RPMI8226 (cell line): Measurements from ENCODE around the gene ERC1.
"Not testable (repeated sequence)": the region's sequence is repeated elsewhere in the genome, so short reads cannot be mapped to it uniquely, and the experiment has no call there.

Source experiments
- DNase-seq: peaks from one replicate; pipeline ENCODE4 v3.0.0-alpha.2; 2015

Gene ERC1

GRCh38 chr12:1080520-1081223 is 89.6 kb downstream of the ERC1 start:
- DNase-seq: peak; percentile 14

GRCh38 chr12:1083151-1083888 is 92.3 kb downstream of the ERC1 start:
- DNase-seq: no peak

- DNase-seq: peak; percentile 67
Measured at GRCh38 chr12:1083889-1084262, 92.9 kb downstream of the ERC1 start.

GRCh38 chr12:1091350-1091749 is 100.3 kb downstream of the ERC1 start:
- DNase-seq: no peak

GRCh38 chr12:1093166-1093751 is 102.2 kb downstream of the ERC1 start:
- DNase-seq: peak; percentile 68

GRCh38 chr12:1094714-1095113 is 103.7 kb downstream of the ERC1 start:
- DNase-seq: no peak

GRCh38 chr12:1099158-1099557 is 108.1 kb downstream of the ERC1 start:
- no peak for DNase-seq

- not testable (repeated sequence) for DNase-seq
Measured at GRCh38 chr12:1099618-1100017, 108.6 kb downstream of the ERC1 start.

GRCh38 chr12:1102115-1102514 is 111.1 kb downstream of the ERC1 start:
- DNase-seq: no peak

GRCh38 chr12:1102791-1103450 is 111.9 kb downstream of the ERC1 start:
- no peak for DNase-seq

GRCh38 chr12:1103632-1104031 is 112.6 kb downstream of the ERC1 start:
- no peak for DNase-seq

GRCh38 chr12:1104088-1104800 is 113.2 kb downstream of the ERC1 start:
- no peak for DNase-seq

- DNase-seq: no peak
Measured at GRCh38 chr12:1107669-1108068, 116.6 kb downstream of the ERC1 start.

GRCh38 chr12:1108276-1108675 is 117.3 kb downstream of the ERC1 start:
- DNase-seq: peak; percentile 53

- no peak for DNase-seq
Measured at GRCh38 chr12:1115484-1116231, 124.6 kb downstream of the ERC1 start.

GRCh38 chr12:1117371-1117770 is 126.3 kb downstream of the ERC1 start:
- DNase-seq: no peak

- peak; percentile 76 for DNase-seq
Measured at GRCh38 chr12:1117970-1118563, 127.0 kb downstream of the ERC1 start.

- DNase-seq: no peak
Measured at GRCh38 chr12:1122786-1123185, 131.8 kb downstream of the ERC1 start.

- DNase-seq: no peak
Measured at GRCh38 chr12:1126091-1126490, 135.1 kb downstream of the ERC1 start.

- DNase-seq: no peak
Measured at GRCh38 chr12:1127021-1127420, 136.0 kb downstream of the ERC1 start.

GRCh38 chr12:1130164-1130563 is 139.1 kb downstream of the ERC1 start:
- peak; percentile 48 for DNase-seq

GRCh38 chr12:1130571-1130970 is 139.5 kb downstream of the ERC1 start:
- DNase-seq: no peak
